Liver (tissue), 9 donors: ENCODE data around the gene ANKRD33B. TPM values are rescaled to one million over a fixed set of nuclear protein-coding genes. Genes with fewer than 3 reads are reported as not detected.

Experiments
- DNase-seq: peaks from one replicate; pipeline ENCODE4 v3.0.0-alpha.2; 2017; ENCODE audit warnings: low spot score
- H3K27ac ChIP-seq, 2 donors: one replicate each; pipeline ENCODE4 v1.7.0; 2013; ENCODE audit warnings: inconsistent platforms in 2 of 2, low read length in 2 of 2, control low read depth in 1 of 2, low read depth in 1 of 2, mild to moderate bottlenecking in 1 of 2
- H3K27me3 ChIP-seq, 4 donors: one replicate each; pipeline versions ENCODE4 v1.6.1 to v1.7.0; 2013; ENCODE audit warnings: low read length in 3 of 4, inconsistent platforms in 1 of 4, mild to moderate bottlenecking in 1 of 4, moderate library complexity in 1 of 4; ENCODE audit not compliant: control insufficient read depth in 4 of 4, insufficient read depth in 4 of 4
- H3K36me3 ChIP-seq, 4 donors: one replicate each; pipeline versions ENCODE4 v1.6.1 to v1.7.0; 2013; ENCODE audit warnings: low read length in 3 of 4, mild to moderate bottlenecking in 3 of 4, low read depth in 1 of 4, moderate library complexity in 1 of 4; ENCODE audit not compliant: control insufficient read depth in 4 of 4, insufficient read depth in 3 of 4
- H3K4me1 ChIP-seq, 4 donors: one replicate each; pipeline versions ENCODE4 v1.6.1 to v1.7.0; 2013; ENCODE audit warnings: low read length in 3 of 4, mild to moderate bottlenecking in 3 of 4, moderate library complexity in 1 of 4; ENCODE audit not compliant: control insufficient read depth in 4 of 4, insufficient read depth in 4 of 4
- H3K4me3 ChIP-seq, 3 donors: one replicate each; pipeline versions ENCODE4 v1.6.1 to v1.7.0; 2013; ENCODE audit warnings: low read length in 3 of 3, control low read depth in 1 of 3, low read depth in 1 of 3, mild to moderate bottlenecking in 1 of 3
- H3K9ac ChIP-seq, 2 donors: one replicate each; pipeline ENCODE4 v1.7.0; 2013; ENCODE audit warnings: low read length in 2 of 2, mild to moderate bottlenecking in 2 of 2, moderate library complexity in 2 of 2, control low read depth in 1 of 2, low read depth in 1 of 2
- H3K9me3 ChIP-seq, 4 donors: one replicate each; pipeline versions ENCODE4 v1.6.1 to v1.7.0; 2013; ENCODE audit warnings: low read length in 3 of 4; ENCODE audit not compliant: control insufficient read depth in 4 of 4
- ATF3 ChIP-seq: IDR thresholded peaks from 2 replicates; pipeline ENCODE4 v1.6.1; 2016; ENCODE audit warnings: antibody characterized with exemption
- CTCF ChIP-seq: fragments of 150-350 bp; IDR thresholded peaks from 2 replicates; pipeline ENCODE4 v1.5.1; 2017; ENCODE audit warnings: improper control_type of control experiment, low read depth, low read length; ENCODE audit not compliant: missing input control
- FOXA2 ChIP-seq: IDR thresholded peaks from 2 replicates; pipeline ENCODE4 v1.6.1; 2016; ENCODE audit warnings: antibody characterized with exemption
- GABPA ChIP-seq, 2 donors: IDR thresholded peaks in 1 of 2; conservative IDR thresholded peaks in 1 of 2; 2 replicates each; pipeline ENCODE4 v1.6.1; 2016; ENCODE audit warnings: antibody characterized with exemption in 2 of 2, mild to moderate bottlenecking in 1 of 2, moderate library complexity in 1 of 2
- HNF4A ChIP-seq, 2 donors: conservative IDR thresholded peaks; 2 replicates each; pipeline ENCODE4 v1.6.1; 2016; ENCODE audit warnings: antibody characterized with exemption in 2 of 2, mild to moderate bottlenecking in 2 of 2
- HNF4G ChIP-seq: IDR thresholded peaks from 2 replicates; pipeline ENCODE4 v1.6.1; 2016; ENCODE audit warnings: antibody characterized with exemption
- MAX ChIP-seq: IDR thresholded peaks from 2 replicates; pipeline ENCODE4 v1.6.1; 2016; ENCODE audit warnings: antibody characterized with exemption
- RAD21 ChIP-seq, 2 donors: IDR thresholded peaks; 2 replicates each; pipeline ENCODE4 v1.6.1; 2016; ENCODE audit warnings: antibody characterized with exemption in 2 of 2, mild to moderate bottlenecking in 2 of 2
- REST ChIP-seq: IDR thresholded peaks from 2 replicates; pipeline ENCODE4 v1.6.1; 2016; ENCODE audit warnings: antibody characterized with exemption, mild to moderate bottlenecking
- RXRA ChIP-seq, 2 donors: IDR thresholded peaks; 2 replicates each; pipeline ENCODE4 v1.6.1; 2017 to 2018; ENCODE audit warnings: antibody characterized with exemption in 2 of 2, mild to moderate bottlenecking in 1 of 2
- TAF1 ChIP-seq: conservative IDR thresholded peaks from 2 replicates; pipeline ENCODE4 v1.6.1; 2016; ENCODE audit warnings: antibody characterized with exemption, mild to moderate bottlenecking
- ZBTB33 ChIP-seq: IDR thresholded peaks from 2 replicates; pipeline ENCODE4 v1.6.1; 2016; ENCODE audit warnings: antibody characterized with exemption
- WGBS: extraction: QIAGEN DNeasy Blood & Tissue Kit; methylation state at CpG from one replicate; pipeline ENCODE4 v1.1.7; 2013; 5-methylcytosine and 5-hydroxymethylcytosine counted together
- polyA plus RNA-seq, 2 donors: library from polyadenylated mRNA; stranded (reverse) in 1 of 2; unstranded in 1 of 2; fragments of 200-250 nt in 1 of 2; fragments of >200 nt in 1 of 2; fragmentation: Nextera tagmentation in 1 of 2; extraction: Ambion mirVana in 1 of 2; gene quantifications; one replicate each; pipeline versions ENCODE4 v1.2.1 to v1.2.3, GENCODE V29; 2013 to 2015
- total RNA-seq, 2 donors: library from RNA; depleted of rRNA; stranded (reverse); fragments of >200 nt; gene quantifications; one replicate each; pipeline ENCODE4 v1.2.3, GENCODE V29; 2014
- donor health status: healthy.
- donor health status: healthy.
- donor health status: healthy.
- donor health status: healthy.
- donor health status: healthy.

Gene ANKRD33B
- total and polyA plus RNA-seq, 4 donors: 0.09 to 1.9 (median 0.25) TPM; not detected in 1

GRCh38 chr5:10682801-10683525, 119.1 kb downstream of the ANKRD33B start:
- Histone ChIP-seq H3K4me1 (no peaks in the 10 kb centered on the region), H3K9me3 (no peaks in the 10 kb centered on the region), H3K4me3 (no peak overlapping the region), H3K27me3 (no peaks in the 10 kb centered on the region), H3K9ac (no peak overlapping the region), H3K27ac (no peak overlapping the region), H3K36me3 (peaks cover 12 to 38% (median 30%) of the 10 kb centered on the region in 4 donors)
- 97% methylated on average over 16 of the region's 16 CpGs for WGBS
- no peak for DNase-seq
- no peak for TF ChIP-seq ZBTB33

GRCh38 chr5:10684303-10685086, 120.6 kb downstream of the ANKRD33B start:
- Histone ChIP-seq H3K9me3 (no peaks in the 10 kb centered on the region), H3K27ac (no peak overlapping the region), H3K9ac (no peak overlapping the region), H3K4me3 (no peak overlapping the region), H3K27me3 (no peaks in the 10 kb centered on the region), H3K4me1 (no peaks in the 10 kb centered on the region), H3K36me3 (peaks cover 10 to 34% (median 24%) of the 10 kb centered on the region in 4 donors)
- TF ChIP-seq FOXA2: no peak
- no peak for TF ChIP-seq MAX
- 96% methylated on average over 11 of the region's 11 CpGs for WGBS
- no peak for DNase-seq

GRCh38 chr5:10685115-10685521, 121.2 kb downstream of the ANKRD33B start:
- 88% methylated on average over 6 of the region's 6 CpGs for WGBS

More at GRCh38 chr5:10685115-10685521, 121.2 kb downstream of the ANKRD33B start:
- Histone ChIP-seq H3K4me3 (no peak overlapping the region), H3K36me3 (peaks cover 8 to 27% (median 18%) of the 10 kb centered on the region in 4 donors), H3K9me3 (no peaks in the 10 kb centered on the region), H3K27me3 (no peaks in the 10 kb centered on the region), H3K27ac (no peak overlapping the region), H3K4me1 (no peaks in the 10 kb centered on the region), H3K9ac (no peak overlapping the region)
- no peak for DNase-seq
- TF ChIP-seq HNF4G (no peak), FOXA2 (no peak), ATF3 (no peak), RXRA (IDR thresholded peaks at IDR 0.05) (no peak), REST (no peak), GABPA (IDR thresholded peaks at IDR 0.05 in 1 of 2, conservative IDR thresholded peaks at IDR 0.05 in 1 of 2) (no peak), HNF4A (conservative IDR thresholded peaks at IDR 0.05) (no peak), CTCF (no peak), TAF1 (no peak), RAD21 (IDR thresholded peaks at IDR 0.05) (no peak)
